GM12878 (cell line): ENCODE data around the gene NIPAL1. TPM values are rescaled to one million over a fixed set of nuclear protein-coding genes. Genes with fewer than 3 reads are reported as not detected.

Source experiments
- ATAC-seq: fragments of 200-7000 bp; cut with Tn5 transposase; 3 replicates; pipeline ENCODE4 v1.9.1; 2020; ENCODE audit warnings: mild to moderate bottlenecking, moderate library complexity
- BruUV-seq: library from RNA; stranded (reverse); fragments of 400-500 nt; replicated peaks from 2 replicates; lab custom pipeline; 2021; lab: Mats Ljungman, UMichigan
- CTCF ChIA-PET: fragments of 300-600 bp; sonication (Branson Sonifier 250); formaldehyde crosslinking; extraction: SDS; loops from one replicate; lab custom pipeline; 2021; ENCODE audit warnings: inconsistent platforms; lab: Yijun Ruan, JAX
- POLR2A ChIA-PET: fragments of 350-600 bp; formaldehyde crosslinking; extraction: SDS; loops from one replicate; lab custom pipeline; 2021; ENCODE audit warnings: inconsistent platforms; lab: Charles Lee
- RAD21 ChIA-PET: fragments of 300-600 bp; sonication (Branson Sonifier 250); formaldehyde crosslinking; loops from one replicate; lab custom pipeline; 2023; ENCODE audit warnings: antibody characterized with exemption; ENCODE audit not compliant: unreplicated experiment; lab: Charles Lee
- SMC1A ChIA-PET: fragments of 300-600 bp; sonication (Branson Sonifier 250); formaldehyde crosslinking; loops from one replicate; lab custom pipeline; 2023; ENCODE audit not compliant: unreplicated experiment, uncharacterized antibody; lab: Charles Lee
- DNase-seq: peaks from one replicate; pipeline ENCODE4 v3.0.0-alpha.2; 2011; ENCODE audit warnings: low read depth, low spot score
- FAIRE-seq: peaks from 3 replicates; lab custom pipeline; 2011; peaks lifted over from hg19 to GRCh38; lab: Jason Lieb, UNC
- H2AFZ ChIP-seq: 2 replicates; pipeline ENCODE4 v1.6.0; 2011; ENCODE audit warnings: low read depth, low read length, control low read depth; ENCODE audit not compliant: control insufficient read depth
- H3K27ac ChIP-seq: 2 replicates; pipeline ENCODE4 v1.5.1; 2011; ENCODE audit warnings: control low read depth; ENCODE audit not compliant: control insufficient read depth, insufficient read depth
- H3K27me3 ChIP-seq, 2 experiments: replicated peaks in 1 of 2; 2 replicates each; pipeline versions ENCODE4 v1.6.0 to v1.6.1; 2011; ENCODE audit warnings: low read length in 1 of 2; ENCODE audit not compliant: control insufficient read depth in 2 of 2, insufficient read depth in 2 of 2
- H3K36me3 ChIP-seq, 2 experiments: 2 replicates each; pipeline ENCODE4 v1.5.1; 2011; ENCODE audit warnings: low read length in 1 of 2; ENCODE audit not compliant: control insufficient read depth in 2 of 2, insufficient read depth in 2 of 2
- H3K4me1 ChIP-seq: 2 replicates; pipeline ENCODE4 v1.6.1; 2011; ENCODE audit warnings: mild to moderate bottlenecking, low read length, moderate library complexity, mixed read lengths; ENCODE audit not compliant: control insufficient read depth, insufficient read depth
- H3K4me2 ChIP-seq: 2 replicates; pipeline ENCODE4 v1.6.0; 2011; ENCODE audit warnings: control low read depth; ENCODE audit not compliant: control insufficient read depth, insufficient read depth
- H3K4me3 ChIP-seq: fragments of 200-600 bp; sonication (generic); 2 replicates; pipeline ENCODE4 v1.5.1; 2016
- H3K79me2 ChIP-seq: 2 replicates; pipeline ENCODE4 v1.6.0; 2011; ENCODE audit warnings: low read length; ENCODE audit not compliant: control insufficient read depth, insufficient read depth
- H3K9ac ChIP-seq: 2 replicates; pipeline ENCODE4 v1.8.0; 2011; ENCODE audit warnings: low read length, control low read depth, mixed read lengths; ENCODE audit not compliant: control insufficient read depth, insufficient read depth
- H3K9me3 ChIP-seq: replicated peaks from 3 replicates; pipeline ENCODE4 v1.5.1; 2011; ENCODE audit warnings: mild to moderate bottlenecking, low read length; ENCODE audit not compliant: control insufficient read depth, insufficient read depth
- H4K20me1 ChIP-seq: 2 replicates; pipeline ENCODE4 v1.6.0; 2011; ENCODE audit not compliant: control insufficient read depth, insufficient read depth
- ATF7 ChIP-seq: fragments of 450-650 bp; IDR thresholded peaks from 2 replicates; pipeline ENCODE4 v1.6.1; 2016; ENCODE audit warnings: low read depth, mild to moderate bottlenecking
- BHLHE40 ChIP-seq, 2 experiments: fragments of 450-650 bp in 1 of 2; IDR thresholded peaks; 2 replicates each; pipeline ENCODE4 v1.6.1; 2011 to 2017; ENCODE audit warnings: low read depth in 2 of 2, borderline replicate concordance in 1 of 2, improper control_type of control experiment in 1 of 2, low read length in 1 of 2, mild to moderate bottlenecking in 1 of 2
- CBFB ChIP-seq: IDR thresholded peaks from 2 replicates; pipeline ENCODE4 v1.6.1; 2016; ENCODE audit warnings: antibody characterized with exemption, low read depth
- CTCF ChIP-seq, 3 experiments: IDR thresholded peaks in 2 of 3; conservative IDR thresholded peaks in 1 of 3; 2 replicates each; pipeline ENCODE4 v1.5.1; 2011; ENCODE audit warnings: low read depth in 3 of 3, low read length in 3 of 3, mild to moderate bottlenecking in 3 of 3, control low read depth in 2 of 3, moderate library complexity in 2 of 3, inconsistent platforms in 1 of 3, mixed read lengths in 1 of 3; ENCODE audit not compliant: control insufficient read depth in 2 of 3, insufficient read depth in 1 of 3; ENCODE audit errors: extremely low read depth in 1 of 3
- EP300 ChIP-seq, 2 experiments: fragments of 150-350 bp in 1 of 2; IDR thresholded peaks; 2 replicates each; pipeline ENCODE4 v1.6.1; 2011 to 2012; ENCODE audit warnings: low read depth in 2 of 2, low read length in 2 of 2, borderline replicate concordance in 1 of 2, improper control_type of control experiment in 1 of 2, inconsistent platforms in 1 of 2; ENCODE audit not compliant: control insufficient read depth in 1 of 2
- FOS ChIP-seq: IDR thresholded peaks from 3 replicates; pipeline ENCODE4 v1.6.1; 2011; ENCODE audit warnings: borderline replicate concordance; ENCODE audit not compliant: insufficient read length; ENCODE audit errors: extremely low read depth
- IKZF1 ChIP-seq: fragments of 450-650 bp; conservative IDR thresholded peaks from 2 replicates; pipeline ENCODE4 v1.6.1; 2017; ENCODE audit warnings: antibody characterized with exemption, mild to moderate bottlenecking
- IKZF2 ChIP-seq, 2 experiments: fragments of 450-650 bp; IDR thresholded peaks; 2 replicates each; pipeline ENCODE4 v1.6.1; 2017; ENCODE audit warnings: mild to moderate bottlenecking in 2 of 2, moderate library complexity in 2 of 2
- JUNB ChIP-seq: IDR thresholded peaks from 2 replicates; pipeline ENCODE4 v1.6.1; 2016; ENCODE audit warnings: antibody characterized with exemption, mild to moderate bottlenecking
- JUND ChIP-seq: IDR thresholded peaks from 2 replicates; pipeline ENCODE4 v1.6.1; 2012; ENCODE audit warnings: low read depth, mild to moderate bottlenecking, low read length, improper control_type of control experiment, moderate library complexity
- NBN ChIP-seq: fragments of 450-650 bp; IDR thresholded peaks from 2 replicates; pipeline ENCODE4 v1.6.1; 2016
- NFIC ChIP-seq: IDR thresholded peaks from 2 replicates; pipeline ENCODE4 v1.6.1; 2012; ENCODE audit warnings: low read depth, mild to moderate bottlenecking, inconsistent platforms, low read length, moderate library complexity
- NRF1 ChIP-seq: conservative IDR thresholded peaks from 2 replicates; pipeline ENCODE4 v1.6.1; 2011; ENCODE audit warnings: mild to moderate bottlenecking, low read depth, low read length, improper control_type of control experiment
- PKNOX1 ChIP-seq: fragments of 450-650 bp; IDR thresholded peaks from 2 replicates; pipeline ENCODE4 v1.6.1; 2016; ENCODE audit warnings: mild to moderate bottlenecking
- RELB ChIP-seq: fragments of 450-650 bp; IDR thresholded peaks from 2 replicates; pipeline ENCODE4 v1.6.1; 2017; ENCODE audit warnings: low read depth, mild to moderate bottlenecking, moderate library complexity
- ZNF24 ChIP-seq: fragments of 450-650 bp; IDR thresholded peaks from 2 replicates; pipeline ENCODE4 v1.6.1; 2017; ENCODE audit warnings: antibody characterized with exemption, mild to moderate bottlenecking
- WGBS: methylation state at CpG from one replicate; pipeline ENCODE4 v1.1.6; 2016; ENCODE audit warnings: low lambda C conversion rate; ENCODE audit not compliant: insufficient replicate concordance, insufficient coverage; ENCODE audit errors: missing lambda C conversion rate; 5-methylcytosine and 5-hydroxymethylcytosine counted together
- in situ Hi-C: fragments of 300-500 bp; cut with MboI; formaldehyde crosslinking; loops from 9 replicates; pipeline ENCODE4 v1.14.3; 2018; ENCODE audit warnings: mixed read lengths
- intact Hi-C: fragments of 100-400 bp; cut with micrococcal nuclease; formaldehyde crosslinking; loops from one replicate; pipeline ENCODE4 v1.14.2; 2022; ENCODE audit not compliant: unreplicated experiment
- polyA plus RNA-seq, 11 experiments: library from polyadenylated mRNA; depleted of rRNA in 4 of 11; unstranded in 6 of 11; stranded (reverse) in 5 of 11; fragments of >200 nt; fragmentation: Nextera tagmentation in 4 of 11; fragmentation: Illumina TruSeq in 1 of 11; extraction: Ambion mirVana in 4 of 11; extraction: Trizol in 1 of 11; gene quantifications; 1 replicate in 1 of 11; 2 replicates in 10 of 11; pipeline versions ENCODE4 v1.2.1 to v1.2.3, GENCODE V29; 2011 to 2016; ENCODE audit warnings: inconsistent platforms in 2 of 11, missing spikeins in 2 of 11, low read depth in 1 of 11
- total RNA-seq, 4 experiments: library from RNA; depleted of rRNA in 3 of 4; stranded (reverse); fragments of >200 nt in 3 of 4; fragmentation: Illumina TruSeq in 1 of 4; extraction: Trizol in 1 of 4; gene quantifications; 2 replicates each; pipeline versions ENCODE4 v1.2.1 to v1.2.3, GENCODE V29; 2013 to 2021
- TF ChIP-seq, protein P1 (sequence below): IDR thresholded peaks from 2 replicates; pipeline ENCODE4 v1.6.1; 2011; ENCODE audit warnings: borderline replicate concordance, low read depth, mild to moderate bottlenecking, moderate library complexity, low read length; ENCODE audit not compliant: insufficient read depth, poor library complexity, severe bottlenecking

The NIPAL1 gene
- total and polyA plus RNA-seq, 10 of the 15 experiments (the other 5 are each of a cell fraction or from before 2014, with no cell fraction given) = 0.46 to 9.7 (median 5.9) TPM

GRCh38 chr4:48042979-48043461 lies 26.4 kb downstream of the NIPAL1 start:
- ATAC-seq = peak; percentile 10
- ChIA-PET SMC1A (interaction anchor here (1.4 to 11.7 kb wide), 4 partner anchors 10 to 39 kb away, joined by 4 to 268 read pairs (median 9); no protein-coding TSS in a partner anchor), RAD21 (interaction anchor here (1.0 to 7.4 kb wide), 3 partner anchors 8 to 44 kb away, joined by 3 to 121 read pairs (median 5); no protein-coding TSS in a partner anchor), CTCF (interaction anchor here (0.9 to 2.7 kb wide), 4 partner anchors 10 to 232 kb away, joined by 3 to 24 read pairs (median 4); no protein-coding TSS in a partner anchor), POLR2A (interaction anchor here (1.0 to 1.6 kb wide), 2 partner anchors 9 to 16 kb away, joined by 3 to 6 read pairs; no protein-coding TSS in a partner anchor)
- in situ Hi-C loops (no loop called here), intact Hi-C loops (loop anchor here (10.0 kb wide), 1 partner anchor 528 kb away; no protein-coding TSS in a partner anchor)
- DNase-seq = no peak
- Histone ChIP-seq H4K20me1 (no peaks in the 10 kb centered on the region), H3K4me2 (peak overlapping the region; percentile 47; the same call in 1 of the 2 replicates), H3K9me3 (no peaks in the 10 kb centered on the region), H3K27me3 (no peaks in the 10 kb centered on the region), H3K79me2 (no peaks in the 10 kb centered on the region), H2AFZ (no peak overlapping the region), H3K36me3 (no peaks in the 10 kb centered on the region), H3K4me1 (peaks cover 64% of the 10 kb centered on the region), H3K9ac (no peak overlapping the region), H3K27ac (peak overlapping the region; percentile 61), H3K4me3 (peak overlapping the region; percentile 6; the same call in 1 of the 2 replicates)
- WGBS = 3% methylated on average over 3 of the region's 3 CpGs
- no TSS peak for BruUV-seq
- no peak for FAIRE-seq
- TF ChIP-seq NFIC = peak; percentile 55; the same call in 1 of the 2 replicates
- TF ChIP-seq CBFB = peak; percentile 40; the same call in 1 of the 2 replicates
- TF ChIP-seq NBN = 0 out of 2 replicates have a peak, but pooled peaks have one; percentile 20
- TF ChIP-seq JUND = no peak
- TF ChIP-seq EP300 (IDR thresholded peaks at IDR 0.05; ENCODE audit: borderline replicate concordance in 1 of 2, control insufficient read depth in 1 of 2, low read depth in 2 of 2, low read length in 2 of 2) = peak in 1 of 2 experiments; percentile 19; a peak in 1 of 4 replicates
- no peak for TF ChIP-seq ZNF24
- peak; percentile 76 to 85 for TF ChIP-seq IKZF2 (IDR thresholded peaks at IDR 0.05)
- peak; percentile 41 for TF ChIP-seq JUNB
- TF ChIP-seq PKNOX1 = no peak
- TF ChIP-seq RELB = peak; percentile 57; the same call in 1 of the 2 replicates
- TF ChIP-seq NRF1 = no peak
- TF ChIP-seq CTCF (IDR thresholded peaks at IDR 0.05 in 2 of 3, conservative IDR thresholded peaks at IDR 0.05 in 1 of 3; ENCODE audit: control insufficient read depth in 2 of 3, extremely low read depth in 1 of 3, insufficient read depth in 1 of 3, low read depth in 3 of 3, low read length in 3 of 3) = no peak
- TF ChIP-seq, protein P1, sequence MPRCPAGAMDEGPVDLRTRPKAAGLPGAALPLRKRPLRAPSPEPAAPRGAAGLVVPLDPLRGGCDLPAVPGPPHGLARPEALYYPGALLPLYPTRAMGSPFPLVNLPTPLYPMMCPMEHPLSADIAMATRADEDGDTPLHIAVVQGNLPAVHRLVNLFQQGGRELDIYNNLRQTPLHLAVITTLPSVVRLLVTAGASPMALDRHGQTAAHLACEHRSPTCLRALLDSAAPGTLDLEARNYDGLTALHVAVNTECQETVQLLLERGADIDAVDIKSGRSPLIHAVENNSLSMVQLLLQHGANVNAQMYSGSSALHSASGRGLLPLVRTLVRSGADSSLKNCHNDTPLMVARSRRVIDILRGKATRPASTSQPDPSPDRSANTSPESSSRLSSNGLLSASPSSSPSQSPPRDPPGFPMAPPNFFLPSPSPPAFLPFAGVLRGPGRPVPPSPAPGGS = peak; percentile 18
- peak in 1 of 2 experiments; percentile 39; a peak in 1 of 4 replicates for TF ChIP-seq BHLHE40 (IDR thresholded peaks at IDR 0.05; ENCODE audit: borderline replicate concordance in 1 of 2, low read depth in 2 of 2, low read length in 1 of 2)
- TF ChIP-seq IKZF1 = peak; percentile 54; the same call in 1 of the 2 replicates
- TF ChIP-seq FOS = no peak
- peak; percentile 85 for TF ChIP-seq ATF7
